Fibroblast of villous mesenchyme (primary cell): Measurements from ENCODE around the gene GLYR1. TPM values are rescaled to one million over a fixed set of nuclear protein-coding genes. Genes with fewer than 3 reads are reported as not detected.

Experiments used
- DNase-seq: peaks from one replicate; pipeline ENCODE4 v3.0.0-alpha.2; 2010; ENCODE audit warnings: low read depth
- H3K4me3 ChIP-seq: 2 replicates; pipeline ENCODE4 v1.5.1; 2011; ENCODE audit warnings: low read depth, mild to moderate bottlenecking, low read length
- total RNA-seq: library from RNA; depleted of rRNA; stranded (reverse); fragments of >200 nt; gene quantifications from 2 replicates; pipeline ENCODE4 v1.2.3, GENCODE V29; 2012
- TF ChIP-seq, protein P1 (sequence below): IDR thresholded peaks from 2 replicates; pipeline ENCODE4 v1.5.1; 2012; ENCODE audit warnings: low read depth, mild to moderate bottlenecking, low read length; ENCODE audit not compliant: insufficient read depth

The GLYR1 gene
- total RNA-seq, 1 donor: 60.9 TPM

DNA sequence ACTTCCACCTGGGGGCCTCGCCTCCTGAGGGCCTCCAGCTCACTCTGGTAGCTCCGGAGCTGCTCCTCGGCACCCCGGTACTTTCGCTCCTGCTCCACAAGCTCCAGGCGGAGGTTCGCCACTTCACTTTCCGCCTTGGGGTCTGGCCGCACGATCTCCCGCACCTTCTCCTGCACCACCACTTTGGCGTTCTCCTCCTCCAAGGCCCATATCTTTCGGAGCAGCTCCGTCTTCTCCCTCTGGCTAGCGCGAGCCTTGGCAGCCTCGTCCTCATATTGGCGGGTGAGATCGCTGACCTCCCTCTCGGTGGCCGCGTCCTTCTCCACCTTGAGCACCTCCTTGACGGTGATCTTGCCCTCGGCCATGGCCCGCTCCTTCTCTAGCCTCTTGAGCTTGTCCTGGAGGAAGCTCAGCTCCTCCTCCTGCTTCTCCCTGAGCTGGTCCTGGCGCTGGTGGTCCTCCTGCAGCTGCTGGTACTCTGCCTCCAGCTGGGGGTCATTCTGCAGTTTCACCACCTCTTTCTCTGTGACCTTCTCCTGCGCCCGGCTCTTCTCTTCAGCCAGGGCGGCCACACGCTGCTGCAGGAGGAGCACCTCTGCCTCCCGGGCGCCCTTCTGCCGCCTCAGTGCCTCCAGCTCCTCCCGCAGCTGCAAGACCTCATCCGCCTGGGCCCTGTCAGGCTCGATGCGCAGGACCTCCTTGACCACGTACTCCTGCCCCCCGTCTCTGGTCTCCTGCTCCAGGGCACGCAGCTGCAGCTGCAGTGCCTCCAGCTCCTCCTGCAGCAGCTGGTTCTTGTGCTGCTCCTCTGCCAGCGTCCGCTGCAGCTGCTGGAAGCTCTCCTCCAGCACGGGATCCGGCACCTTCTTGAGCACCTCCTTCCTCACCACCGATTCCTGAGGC, 38.1 kb upstream of the GLYR1 start:
- TF ChIP-seq, protein P1, sequence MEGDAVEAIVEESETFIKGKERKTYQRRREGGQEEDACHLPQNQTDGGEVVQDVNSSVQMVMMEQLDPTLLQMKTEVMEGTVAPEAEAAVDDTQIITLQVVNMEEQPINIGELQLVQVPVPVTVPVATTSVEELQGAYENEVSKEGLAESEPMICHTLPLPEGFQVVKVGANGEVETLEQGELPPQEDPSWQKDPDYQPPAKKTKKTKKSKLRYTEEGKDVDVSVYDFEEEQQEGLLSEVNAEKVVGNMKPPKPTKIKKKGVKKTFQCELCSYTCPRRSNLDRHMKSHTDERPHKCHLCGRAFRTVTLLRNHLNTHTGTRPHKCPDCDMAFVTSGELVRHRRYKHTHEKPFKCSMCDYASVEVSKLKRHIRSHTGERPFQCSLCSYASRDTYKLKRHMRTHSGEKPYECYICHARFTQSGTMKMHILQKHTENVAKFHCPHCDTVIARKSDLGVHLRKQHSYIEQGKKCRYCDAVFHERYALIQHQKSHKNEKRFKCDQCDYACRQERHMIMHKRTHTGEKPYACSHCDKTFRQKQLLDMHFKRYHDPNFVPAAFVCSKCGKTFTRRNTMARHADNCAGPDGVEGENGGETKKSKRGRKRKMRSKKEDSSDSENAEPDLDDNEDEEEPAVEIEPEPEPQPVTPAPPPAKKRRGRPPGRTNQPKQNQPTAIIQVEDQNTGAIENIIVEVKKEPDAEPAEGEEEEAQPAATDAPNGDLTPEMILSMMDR: no peak
- no peak for DNase-seq
- H3K4me3 ChIP-seq: no peak overlapping the region

DNA sequence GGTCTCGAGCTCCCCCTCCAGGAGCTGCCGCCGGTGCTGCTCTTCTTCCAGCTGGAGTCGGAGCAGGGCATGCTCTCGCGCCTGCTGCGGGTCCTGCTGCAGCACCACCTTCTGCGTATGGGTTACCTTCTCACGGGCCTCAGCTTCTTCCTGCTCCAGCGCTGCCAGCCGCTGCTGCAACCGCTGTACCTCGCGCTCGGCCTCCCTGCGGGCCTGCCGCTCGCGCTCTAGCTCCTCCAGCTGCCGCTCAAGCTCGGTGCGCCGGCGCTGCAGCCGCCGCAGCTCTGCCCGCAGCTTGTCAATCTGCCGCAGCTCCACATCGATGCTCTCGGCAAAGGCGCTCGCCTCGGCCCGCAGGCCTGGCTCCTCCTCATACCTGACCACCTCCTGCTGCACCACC, 37.1 kb upstream of the GLYR1 start:
- TF ChIP-seq, protein P1: no peak
- DNase-seq: no peak
- H3K4me3 ChIP-seq: no peak overlapping the region

- H3K4me3 ChIP-seq: no peak overlapping the region
- DNase-seq: no peak
- TF ChIP-seq, protein P1: no peak
Measured at GRCh38 chr16:4883501-4883900, 36.4 kb upstream of the GLYR1 start.

- DNase-seq: peak; percentile 47
- TF ChIP-seq, protein P1: no peak
- no peak overlapping the region for H3K4me3 ChIP-seq
Measured at GRCh38 chr16:4882633-4883285, 35.7 kb upstream of the GLYR1 start.

DNA sequence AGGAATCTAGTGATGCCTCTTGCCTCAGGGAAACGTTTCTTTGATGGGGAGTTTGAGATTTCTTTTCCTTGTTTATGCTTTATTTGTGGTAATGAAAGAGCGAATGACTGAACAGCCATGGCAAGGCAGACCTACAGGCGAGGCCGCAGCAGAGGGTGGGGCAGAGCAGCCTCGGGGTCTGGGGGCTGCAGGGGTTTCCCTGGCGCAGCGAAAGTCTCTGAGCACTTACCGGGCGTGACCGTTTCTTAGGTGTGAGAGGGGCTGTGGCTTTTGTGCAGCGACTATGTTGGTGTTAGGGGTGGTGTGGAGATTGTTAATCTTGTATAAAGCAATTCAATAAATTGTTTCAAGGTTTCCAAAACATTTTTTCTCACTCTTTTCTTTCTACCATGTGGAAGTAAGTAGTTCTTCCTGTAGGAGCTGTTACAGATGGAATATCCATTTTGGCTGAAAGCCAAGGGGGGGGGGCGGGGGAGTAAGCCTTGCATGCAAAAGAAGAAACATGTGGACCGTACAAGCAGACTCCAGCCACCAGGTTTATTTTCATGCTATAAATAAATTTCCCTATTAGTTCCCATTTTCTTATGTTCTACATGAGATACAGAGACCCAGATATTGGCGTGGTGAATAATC, 35.0 kb upstream of the GLYR1 start:
- peak; percentile 30 for DNase-seq
- H3K4me3 ChIP-seq: no peak overlapping the region
- TF ChIP-seq, protein P1: no peak

GRCh38 chr16:4880006-4880580, 33.0 kb upstream of the GLYR1 start:
- TF ChIP-seq, protein P1: no peak
- no peak overlapping the region for H3K4me3 ChIP-seq
- no peak for DNase-seq
